EL (cell line): Measurements from ENCODE around the gene CEP162.
"Not testable (repeated sequence)": the region's sequence is repeated elsewhere in the genome, so short reads cannot be mapped to it uniquely, and the experiment has no call there.

Experiments used
- DNase-seq: peaks from one replicate; pipeline ENCODE4 v3.0.0-alpha.2; 2016

Gene CEP162

DNA sequence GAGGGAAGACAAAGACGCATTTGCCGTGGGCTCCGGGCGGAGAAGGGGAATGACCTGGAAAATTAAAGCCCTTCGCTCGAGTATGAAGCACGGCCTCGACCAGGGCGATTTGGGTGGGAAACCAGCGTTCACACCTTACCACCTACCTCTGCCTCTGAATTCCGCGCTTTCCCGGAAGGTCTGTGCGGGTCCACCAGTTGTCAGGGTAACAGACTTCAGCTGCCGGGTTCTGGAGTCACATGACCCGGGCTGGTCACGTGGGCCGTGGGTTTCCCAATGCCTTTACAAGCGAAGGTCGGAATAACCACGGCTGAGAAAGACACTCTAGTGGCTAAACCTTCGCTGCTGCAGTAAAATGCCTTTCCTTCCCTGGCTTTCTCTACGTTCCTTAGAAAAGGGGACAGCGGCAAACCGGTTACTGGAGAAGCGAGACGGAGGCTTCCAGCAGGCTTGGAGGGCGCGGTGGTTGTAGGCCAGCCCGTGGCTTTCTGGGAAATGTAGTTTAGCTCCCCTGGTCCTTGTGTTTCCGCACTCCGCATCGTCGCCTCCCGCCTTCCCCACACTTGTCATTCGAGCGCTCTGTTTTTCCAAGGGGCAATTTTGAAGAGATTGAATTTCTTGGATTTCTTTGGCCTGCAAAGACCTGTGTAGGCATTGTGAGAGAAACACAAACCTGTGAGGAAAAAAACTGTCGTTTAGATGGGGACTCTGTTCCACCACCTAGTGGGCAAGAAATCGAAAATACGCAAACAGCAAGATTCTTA is at the start of gene CEP162:
TSS of gene CEP162 (minus strand) at position 210 of the 764 bp plus-strand sequence. CDS start 1,250 bp downstream, outside the sequence.
- DNase-seq, result peak; percentile 84

GRCh38 chr6:84274856-84275255 is 47.4 kb upstream of the CEP162 start:
- no peak for DNase-seq

- DNase-seq, result no peak
These were observed 45.8 kb upstream of the CEP162 start for GRCh38 chr6:84273048-84273809.

DNA sequence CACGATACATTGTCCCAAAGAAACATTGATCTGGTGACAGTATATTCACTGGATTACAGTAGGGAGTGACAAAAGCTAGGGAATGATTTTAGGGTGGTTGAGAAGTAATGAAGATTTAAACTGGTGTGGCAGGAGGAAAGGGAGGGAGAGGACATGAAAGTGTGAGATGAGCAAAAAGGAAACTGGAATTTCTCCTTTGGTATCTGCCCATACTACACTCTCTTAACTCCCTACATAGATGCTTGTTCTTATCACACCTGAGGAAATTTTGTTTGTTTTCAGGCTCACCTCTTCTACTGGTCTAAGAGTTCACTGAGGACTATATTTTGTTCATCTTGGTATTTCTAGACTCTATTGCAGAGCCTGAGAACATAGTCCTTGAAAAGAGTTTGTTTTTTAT is 44.9 kb upstream of the CEP162 start:
- no peak for DNase-seq

GRCh38 chr6:84271061-84271716 is 43.7 kb upstream of the CEP162 start:
- no peak for DNase-seq

DNA sequence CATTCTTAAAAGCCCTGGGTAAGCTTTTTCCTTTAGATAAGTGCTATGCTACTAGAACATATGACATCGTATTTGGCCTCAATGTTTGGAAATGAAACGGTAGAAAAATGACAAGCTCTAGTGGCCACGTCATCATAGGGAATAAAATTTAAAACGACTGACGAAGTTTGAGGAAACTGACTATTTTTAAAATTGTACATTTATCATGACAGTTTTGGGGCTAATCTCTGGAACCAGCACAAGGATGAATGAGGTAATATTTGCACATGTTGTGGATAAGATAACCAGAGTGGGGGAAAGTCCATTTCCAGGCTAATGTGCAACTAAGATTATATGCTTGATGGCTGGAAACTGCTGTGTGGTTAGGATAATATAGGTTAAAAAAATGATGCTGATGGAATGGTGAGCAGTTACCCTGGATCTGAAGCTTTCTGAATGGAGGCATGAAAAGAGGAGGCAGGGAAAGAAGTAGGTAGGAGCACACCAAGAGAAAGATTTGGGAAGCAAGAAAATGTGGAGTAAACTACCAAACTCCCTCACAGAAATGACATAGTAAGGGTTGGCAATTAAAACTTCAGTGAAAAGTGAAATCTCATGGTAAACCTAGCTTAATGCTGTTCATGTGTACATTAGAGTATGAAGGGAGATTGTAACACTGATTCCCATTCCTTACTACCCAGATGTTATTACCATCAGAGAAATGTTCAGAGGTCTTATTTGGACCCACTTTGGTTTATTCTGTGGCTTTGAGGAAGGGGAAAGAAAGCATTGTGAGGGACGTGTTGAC is 42.7 kb upstream of the CEP162 start:
- DNase-seq, result no peak

- DNase-seq, result no peak
These were observed 41.3 kb upstream of the CEP162 start for GRCh38 chr6:84268781-84269180.

- peak; percentile 42 for DNase-seq
These were observed 36.1 kb upstream of the CEP162 start for GRCh38 chr6:84263557-84263956.

DNA sequence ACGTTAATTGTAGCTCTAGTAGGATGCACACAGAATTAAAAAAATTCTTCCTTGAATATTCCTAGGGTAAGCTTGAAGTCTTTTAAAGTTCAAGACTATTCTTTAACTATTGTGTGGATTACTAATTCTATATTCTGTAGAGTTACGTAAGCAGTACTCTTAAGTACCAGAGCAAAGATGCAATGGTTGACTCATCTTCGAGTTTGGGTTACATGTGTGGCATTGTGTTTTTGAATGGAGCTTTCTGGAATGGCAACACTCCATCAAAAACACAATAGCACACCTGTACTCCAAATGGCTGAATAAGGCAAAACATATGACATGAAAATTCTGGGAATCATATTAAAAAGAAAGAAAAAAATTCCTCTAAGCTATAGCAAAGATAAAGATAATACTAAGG is 33.5 kb upstream of the CEP162 start:
- DNase-seq, result no peak

DNA sequence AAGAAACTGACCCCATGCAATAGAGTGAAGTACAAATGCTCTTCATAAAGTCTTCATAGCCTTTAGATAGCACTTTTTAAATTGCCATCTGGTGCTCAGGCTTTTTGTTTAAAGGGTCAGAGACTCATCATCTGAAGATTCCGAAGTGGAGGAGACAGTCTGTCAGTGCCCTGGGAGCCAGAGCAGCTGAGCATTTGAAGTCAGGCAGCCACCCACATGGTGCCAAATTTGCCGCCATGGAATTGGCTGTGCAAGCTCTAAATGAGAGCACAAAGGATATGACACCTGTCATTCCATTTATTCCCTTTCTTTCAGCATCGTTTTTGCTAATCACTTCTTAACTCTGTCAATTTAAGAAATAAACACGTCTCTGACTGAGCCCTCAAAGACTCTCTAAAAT is 32.8 kb upstream of the CEP162 start:
- DNase-seq, result no peak

DNA sequence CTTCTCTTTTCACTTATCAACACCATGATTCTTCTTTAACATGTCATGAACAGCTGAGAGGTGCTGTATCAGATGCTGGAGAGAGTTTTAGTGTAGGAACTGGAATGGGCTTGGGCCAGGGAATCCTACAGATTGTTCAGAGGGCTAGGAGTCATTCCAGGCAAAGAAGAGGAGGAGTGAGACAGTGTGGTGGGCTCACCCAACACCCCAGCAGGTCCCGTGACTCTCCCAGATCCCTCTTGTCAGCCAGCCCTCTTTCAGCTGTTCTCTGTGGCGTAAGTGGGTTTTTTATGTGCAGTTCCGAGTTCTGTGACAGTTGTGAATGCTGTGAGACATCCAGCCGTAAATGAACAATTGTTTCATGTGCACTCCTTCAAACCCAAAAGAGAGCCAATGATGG is 31.4 kb upstream of the CEP162 start:
- no peak for DNase-seq

- no peak for DNase-seq
These were observed 30.8 kb upstream of the CEP162 start for GRCh38 chr6:84258268-84258667.

GRCh38 chr6:84255641-84256040 is 28.2 kb upstream of the CEP162 start:
- no peak for DNase-seq

DNA sequence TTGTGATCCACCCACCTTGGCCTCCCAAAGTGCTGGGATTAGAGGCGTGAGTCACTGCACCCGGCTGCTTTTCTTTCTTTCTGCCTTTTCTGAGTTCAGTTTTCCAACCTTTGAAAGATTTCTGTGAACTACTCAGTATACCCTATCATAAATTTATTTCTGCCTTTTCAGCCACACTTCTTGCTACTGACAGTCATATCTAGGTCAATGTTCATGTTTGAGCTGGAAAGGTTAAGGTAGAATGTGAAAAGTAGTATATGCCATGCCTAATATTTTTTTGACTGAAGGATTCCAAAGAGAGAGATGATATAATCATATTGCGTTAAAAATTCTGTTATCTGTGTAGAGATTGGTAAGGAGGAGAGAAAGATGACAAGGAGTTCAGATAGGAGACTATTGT is 25.9 kb upstream of the CEP162 start:
- DNase-seq, result no peak

GRCh38 chr6:84251891-84252539 is 24.6 kb upstream of the CEP162 start:
- no peak for DNase-seq

DNA sequence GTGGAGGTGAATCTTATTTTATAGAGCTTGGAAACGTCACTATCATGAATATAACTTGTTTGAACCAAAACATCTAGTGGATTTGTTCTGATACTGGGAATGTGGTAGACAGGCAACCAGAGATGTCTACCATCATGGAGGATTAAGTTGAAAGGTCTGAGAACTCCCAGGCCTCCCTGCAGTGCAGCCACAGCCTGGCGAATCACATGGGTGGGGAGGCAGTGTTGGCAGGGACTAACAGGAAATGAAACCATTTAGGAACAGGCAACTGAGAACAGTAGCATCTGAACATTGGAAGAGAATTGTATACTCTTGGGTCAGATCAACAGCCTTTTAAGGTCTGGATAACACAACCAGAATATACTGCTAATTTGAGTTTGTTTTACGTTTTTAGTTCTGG is 22.3 kb upstream of the CEP162 start:
- no peak for DNase-seq

GRCh38 chr6:84244416-84245081 is 17.1 kb upstream of the CEP162 start:
- DNase-seq, result not testable (repeated sequence)

DNA sequence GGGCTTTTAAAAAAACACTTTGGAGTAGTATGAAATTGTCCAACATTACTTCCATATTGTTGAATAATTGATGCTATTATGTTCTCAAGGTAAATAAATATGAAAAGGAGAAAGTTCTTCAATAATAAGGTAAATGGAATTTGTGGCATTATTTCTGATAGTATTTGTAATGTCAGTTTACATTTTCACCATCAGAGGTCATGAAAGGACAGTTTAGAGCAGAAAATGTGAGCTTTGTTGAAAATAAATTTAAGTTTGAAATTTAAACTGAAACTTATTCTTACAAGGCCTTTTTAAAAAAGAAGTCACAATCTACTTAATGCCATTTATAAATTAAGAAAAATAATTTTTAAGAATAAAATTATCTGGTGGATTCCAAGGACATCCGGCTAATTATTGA is 15.8 kb upstream of the CEP162 start:
- DNase-seq, result no peak

DNA sequence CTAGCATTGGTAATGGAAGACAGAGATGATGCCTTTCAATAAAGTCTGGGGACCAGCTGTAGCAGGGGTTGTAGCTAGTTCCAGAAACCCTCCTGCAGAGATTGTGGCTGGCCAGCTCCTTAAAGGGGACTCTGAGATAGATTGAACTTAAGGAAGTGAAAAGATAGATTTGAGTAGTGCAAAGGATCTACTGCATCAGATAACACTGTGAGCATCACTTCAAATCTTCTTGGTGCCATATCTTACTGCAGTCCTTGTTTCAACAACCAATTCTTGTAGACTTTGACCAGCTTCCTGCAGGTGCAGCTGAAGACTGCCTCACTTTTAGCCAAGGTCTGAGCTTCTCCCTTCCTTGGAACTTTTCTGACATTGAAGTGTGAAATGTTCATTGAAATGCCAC is 14.8 kb upstream of the CEP162 start:
- DNase-seq, result no peak

- no peak for DNase-seq
These were observed 728 bp upstream of the CEP162 start for GRCh38 chr6:84228198-84228543.

GRCh38 chr6:84227044-84227433 is 404 bp downstream of the CEP162 start:
- no peak for DNase-seq

DNA sequence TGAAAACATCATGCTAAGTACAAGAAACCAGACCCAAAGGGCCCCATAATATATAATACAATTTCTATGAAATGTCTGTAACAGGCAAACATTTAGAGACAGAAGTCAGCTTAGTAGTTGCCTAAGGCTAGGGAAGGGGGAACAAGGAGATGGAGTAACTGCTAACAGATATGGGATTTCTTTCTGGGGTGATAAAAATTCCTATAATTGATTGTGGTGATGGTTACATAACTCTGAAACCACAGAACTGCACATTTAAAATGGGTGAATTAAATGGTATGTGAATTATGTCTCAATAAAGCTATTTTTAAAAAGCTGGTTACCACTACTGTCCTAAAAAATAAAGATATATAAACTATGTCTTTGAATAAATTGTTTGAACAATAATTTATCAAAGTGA is 3.2 kb downstream of the CEP162 start:
- peak; percentile 47 for DNase-seq
